ENCODE measurements around the gene TMEM106A.
"Not testable (repeated sequence)": the region's sequence is repeated elsewhere in the genome, so short reads cannot be mapped to it uniquely, and the experiment has no call there.

Gene TMEM106A, protein sequence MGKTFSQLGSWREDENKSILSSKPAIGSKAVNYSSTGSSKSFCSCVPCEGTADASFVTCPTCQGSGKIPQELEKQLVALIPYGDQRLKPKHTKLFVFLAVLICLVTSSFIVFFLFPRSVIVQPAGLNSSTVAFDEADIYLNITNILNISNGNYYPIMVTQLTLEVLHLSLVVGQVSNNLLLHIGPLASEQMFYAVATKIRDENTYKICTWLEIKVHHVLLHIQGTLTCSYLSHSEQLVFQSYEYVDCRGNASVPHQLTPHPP

GRCh38 chr17:43211480-43212402 lies at the start of gene TMEM106A:
Gene TMEM106A, plus strand, starts transcription at chr17:43211875. Its CDS starts 1,167 bp downstream, at chr17:43213042.
- peak; percentile 59 for DNase-seq (ENCODE audit: low spot score)

GRCh38 chr17:43165971-43166370 lies 45.7 kb upstream of the TMEM106A start:
- not testable (repeated sequence) for DNase-seq (ENCODE audit: low spot score)

DNA sequence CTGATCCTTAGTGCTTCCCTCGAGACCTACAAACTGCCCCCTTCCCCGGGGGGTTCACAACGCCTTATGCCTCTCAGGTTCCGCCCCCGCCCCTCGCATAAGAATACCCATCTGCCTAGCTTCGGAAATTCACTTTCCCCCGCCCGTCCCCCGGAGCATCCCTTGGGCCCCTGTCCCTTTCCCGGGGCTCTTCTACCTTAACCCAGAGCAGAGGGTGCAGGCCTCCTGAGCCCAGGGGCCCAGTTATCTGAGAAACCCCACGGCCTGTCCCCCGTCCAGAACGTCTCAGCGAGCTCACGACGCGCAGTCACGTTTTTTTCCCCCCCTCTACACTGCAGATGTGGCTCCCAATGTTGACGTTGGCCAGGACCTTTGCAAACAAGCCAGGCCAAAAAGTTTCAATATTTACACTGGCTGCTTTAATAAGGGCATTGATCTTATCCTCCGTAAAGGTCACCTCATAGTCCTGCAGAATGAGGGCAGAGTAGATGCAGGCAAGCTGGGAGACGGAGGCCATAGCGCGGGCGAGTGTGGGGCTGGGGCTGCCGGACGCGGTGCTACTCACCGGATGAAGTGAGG lies 42.0 kb upstream of the TMEM106A start:
- peak; percentile 33 for DNase-seq (ENCODE audit: low spot score)

GRCh38 chr17:43170140-43170765 lies 41.4 kb upstream of the TMEM106A start:
- DNase-seq (ENCODE audit: low spot score): peak; percentile 92

- peak; percentile 95 for DNase-seq (ENCODE audit: low spot score)
Observed at GRCh38 chr17:43170766-43171585, 40.7 kb upstream of the TMEM106A start, which contains the start of gene NBR1. Gene NBR1, plus strand, starts transcription at chr17:43171214. Its CDS starts 4,586 bp downstream, at chr17:43175800.

GRCh38 chr17:43171586-43172487 lies 39.8 kb upstream of the TMEM106A start:
- DNase-seq (ENCODE audit: low spot score): peak; percentile 71

DNA sequence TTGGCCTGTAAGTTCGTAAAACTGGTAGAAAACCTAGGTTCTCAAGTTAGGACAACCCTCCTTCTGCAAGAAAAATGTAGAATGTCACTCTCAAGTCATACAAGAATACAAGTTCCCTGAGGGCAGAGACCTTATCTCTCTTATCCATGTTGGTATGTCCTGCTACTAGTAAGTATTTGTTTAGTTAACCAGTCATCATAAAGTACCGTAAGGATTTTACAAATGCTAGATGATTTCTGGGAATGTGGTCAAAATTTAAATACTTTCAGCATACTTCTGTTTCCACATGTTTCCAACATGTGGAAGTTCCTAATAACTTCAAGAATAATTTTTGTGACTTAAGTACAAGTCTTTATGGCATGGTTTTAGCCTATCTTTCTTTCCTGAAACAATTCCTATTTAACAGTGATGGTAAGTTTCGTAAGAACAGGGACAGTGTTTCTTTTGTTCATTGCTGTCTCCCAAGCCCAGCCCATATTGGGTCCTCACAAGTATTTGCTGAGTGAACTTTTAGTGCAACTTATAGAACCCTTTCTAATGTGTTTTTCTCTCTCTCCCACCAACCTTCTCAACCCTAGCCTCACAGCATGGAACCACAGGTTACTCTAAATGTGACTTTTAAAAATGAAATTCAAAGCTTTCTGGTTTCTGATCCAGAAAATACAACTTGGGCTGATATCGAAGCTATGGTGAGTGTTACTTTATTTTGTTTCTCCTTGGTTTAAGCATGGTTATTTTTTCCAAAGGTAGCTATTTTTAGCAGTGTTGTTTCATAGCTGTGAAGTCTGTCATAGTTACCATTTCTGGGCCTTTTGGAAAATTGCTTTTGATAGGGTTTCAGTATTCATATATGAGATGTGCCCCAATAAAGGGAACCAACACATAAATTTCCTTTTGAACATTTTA lies 36.2 kb upstream of the TMEM106A start:
- DNase-seq (ENCODE audit: low spot score): no peak

- DNase-seq (ENCODE audit: low spot score): no peak
Observed at GRCh38 chr17:43176119-43176570, 35.5 kb upstream of the TMEM106A start.

DNA sequence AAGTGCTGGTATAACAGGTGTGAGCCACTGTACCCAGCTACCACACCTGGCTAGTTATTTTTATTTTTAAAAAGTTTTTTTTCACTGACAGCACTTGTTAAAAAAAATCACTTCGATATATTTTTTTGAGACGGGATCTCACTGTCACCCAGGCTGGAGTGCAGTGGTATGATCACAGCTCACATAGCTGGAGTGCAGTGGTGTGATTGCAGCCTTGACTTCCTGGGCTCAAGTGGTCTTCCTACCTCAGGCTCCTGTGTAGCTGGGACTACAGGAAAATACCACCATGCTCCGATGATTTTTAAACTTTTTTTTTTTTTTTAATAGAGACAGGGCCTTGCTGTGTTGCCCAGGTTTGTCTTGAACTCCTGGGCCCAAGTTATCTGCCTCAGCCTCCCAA lies 27.8 kb upstream of the TMEM106A start:
- DNase-seq (ENCODE audit: low spot score): no peak

GRCh38 chr17:43186656-43187055 lies 25.0 kb upstream of the TMEM106A start:
- not testable (repeated sequence) for DNase-seq (ENCODE audit: low spot score)

- DNase-seq (ENCODE audit: low spot score): no peak
Observed at GRCh38 chr17:43193251-43193650, 18.4 kb upstream of the TMEM106A start.

- DNase-seq (ENCODE audit: low spot score): no peak
Observed at GRCh38 chr17:43199633-43200032, 12.0 kb upstream of the TMEM106A start.

- DNase-seq (ENCODE audit: low spot score): no peak
Observed at GRCh38 chr17:43200127-43200526, 11.5 kb upstream of the TMEM106A start.

DNA sequence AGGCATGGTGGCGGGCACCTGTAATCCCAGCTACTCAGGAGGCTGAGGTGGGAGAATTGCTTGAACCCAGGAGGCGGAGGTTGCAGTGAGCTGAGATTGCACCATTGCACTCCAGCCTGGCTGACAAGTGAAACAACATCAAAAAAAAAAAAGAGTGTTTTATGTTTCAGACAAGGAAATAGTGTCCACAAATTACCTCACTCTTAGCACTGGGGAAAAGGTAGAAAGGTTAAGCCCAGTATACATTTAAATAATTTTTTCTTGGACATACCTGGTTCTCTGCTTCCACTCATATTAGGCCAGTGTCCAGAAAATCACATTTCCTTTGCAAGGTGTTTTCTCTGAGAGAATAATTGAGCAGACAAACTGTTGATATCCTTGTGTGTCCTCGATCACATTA lies 8.7 kb upstream of the TMEM106A start:
- DNase-seq (ENCODE audit: low spot score): not testable (repeated sequence)

DNA sequence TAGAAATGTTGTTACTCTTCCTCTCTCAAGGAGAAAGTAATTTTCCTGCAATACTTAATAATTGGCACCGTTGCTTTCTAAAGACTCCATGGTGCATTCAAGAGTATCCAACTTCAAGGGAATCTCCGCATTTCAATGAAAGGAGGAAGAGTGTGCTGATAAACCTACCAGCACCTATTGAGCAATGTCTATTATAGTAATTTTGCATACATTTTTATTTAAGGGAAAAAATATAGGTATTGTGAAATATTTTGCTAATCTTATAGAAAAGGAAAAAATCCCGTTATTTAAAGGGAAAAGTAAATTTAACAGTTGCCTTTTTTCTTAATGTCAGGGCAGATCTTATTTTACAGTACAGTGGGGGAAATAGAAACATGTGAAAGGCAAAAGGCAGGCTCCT lies 1.1 kb upstream of the TMEM106A start:
- no peak for DNase-seq (ENCODE audit: low spot score)

DNA sequence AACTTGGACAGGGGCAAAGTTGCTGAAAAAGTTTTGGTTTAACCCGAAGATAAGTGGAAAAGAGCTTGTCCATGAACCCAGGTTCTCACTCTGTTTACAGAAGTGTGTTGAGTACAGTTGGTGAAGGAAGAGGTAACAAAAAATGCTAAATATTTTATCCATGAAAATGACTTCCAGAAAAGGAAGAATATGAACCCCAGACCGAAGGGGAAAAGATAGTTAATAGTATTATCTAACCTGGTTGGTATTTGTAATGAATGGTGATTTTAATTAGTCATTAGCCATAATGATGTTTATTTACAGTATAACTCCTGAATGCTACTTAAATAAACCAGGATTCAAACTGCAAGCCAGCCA lies 574 bp upstream of the TMEM106A start:
- no peak for DNase-seq (ENCODE audit: low spot score)

GRCh38 chr17:43212641-43213490 lies 1.2 kb downstream of the TMEM106A start:
- DNase-seq (ENCODE audit: low spot score): no peak

- DNase-seq (ENCODE audit: low spot score): no peak
Observed at GRCh38 chr17:43213545-43213944, 1.9 kb downstream of the TMEM106A start.
